ENCODE data around the gene ZNF316.

- TF ChIP-seq, protein P1, sequence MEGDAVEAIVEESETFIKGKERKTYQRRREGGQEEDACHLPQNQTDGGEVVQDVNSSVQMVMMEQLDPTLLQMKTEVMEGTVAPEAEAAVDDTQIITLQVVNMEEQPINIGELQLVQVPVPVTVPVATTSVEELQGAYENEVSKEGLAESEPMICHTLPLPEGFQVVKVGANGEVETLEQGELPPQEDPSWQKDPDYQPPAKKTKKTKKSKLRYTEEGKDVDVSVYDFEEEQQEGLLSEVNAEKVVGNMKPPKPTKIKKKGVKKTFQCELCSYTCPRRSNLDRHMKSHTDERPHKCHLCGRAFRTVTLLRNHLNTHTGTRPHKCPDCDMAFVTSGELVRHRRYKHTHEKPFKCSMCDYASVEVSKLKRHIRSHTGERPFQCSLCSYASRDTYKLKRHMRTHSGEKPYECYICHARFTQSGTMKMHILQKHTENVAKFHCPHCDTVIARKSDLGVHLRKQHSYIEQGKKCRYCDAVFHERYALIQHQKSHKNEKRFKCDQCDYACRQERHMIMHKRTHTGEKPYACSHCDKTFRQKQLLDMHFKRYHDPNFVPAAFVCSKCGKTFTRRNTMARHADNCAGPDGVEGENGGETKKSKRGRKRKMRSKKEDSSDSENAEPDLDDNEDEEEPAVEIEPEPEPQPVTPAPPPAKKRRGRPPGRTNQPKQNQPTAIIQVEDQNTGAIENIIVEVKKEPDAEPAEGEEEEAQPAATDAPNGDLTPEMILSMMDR (IDR thresholded peaks at IDR 0.05) = no peak
- TF ChIP-seq POLR2A (IDR thresholded peaks at IDR 0.05) = no peak
These were observed 54.5 kb downstream of the ZNF316 start for GRCh38 chr7:6691609-6692106.

Data from heart left ventricle (tissue), 13 donors.